H1 (cell line): ENCODE results near the gene GBE1. TPM values are rescaled to one million over a fixed set of nuclear protein-coding genes. Genes with fewer than 3 reads are reported as not detected.

Source experiments
- CTCF ChIA-PET: fragments of 300-600 bp; sonication (Branson Sonifier 250); formaldehyde crosslinking; loops from one replicate; lab custom pipeline; 2021; ENCODE audit not compliant: partially characterized antibody; lab: Charles Lee
- POLR2A ChIA-PET: fragments of 300-600 bp; sonication (Branson Sonifier 250); formaldehyde crosslinking; loops from one replicate; lab custom pipeline; 2021; ENCODE audit warnings: inconsistent platforms; ENCODE audit not compliant: partially characterized antibody; lab: Charles Lee
- DNase-seq, 2 experiments: peaks; one replicate each; pipeline versions ENCODE4 v3.0.0 to v3.0.0-alpha.2; 2010 to 2022; ENCODE audit warnings: low spot score in 2 of 2, low read depth in 1 of 2, mixed read lengths in 1 of 2
- FAIRE-seq: peaks from 2 replicates; lab custom pipeline; 2011; peaks lifted over from hg19 to GRCh38; lab: Jason Lieb, UNC
- H2AFZ ChIP-seq: 2 replicates; pipeline ENCODE4 v1.8.1; 2012; ENCODE audit warnings: low read length, inconsistent platforms
- H2AK5ac ChIP-seq: 2 replicates; pipeline ENCODE4 v1.6.1; 2013; ENCODE audit warnings: low read depth, low read length
- H2BK120ac ChIP-seq: replicated peaks from 2 replicates; pipeline ENCODE3; 2013; ENCODE audit warnings: low read depth, low read length, inconsistent platforms
- H2BK12ac ChIP-seq: 2 replicates; pipeline ENCODE4 v1.6.1; 2013; ENCODE audit warnings: low read depth, low read length
- H2BK15ac ChIP-seq: 2 replicates; pipeline ENCODE4 v1.6.1; 2013; ENCODE audit warnings: low read length
- H2BK20ac ChIP-seq: 2 replicates; pipeline ENCODE4 v1.6.1; 2013; ENCODE audit warnings: low read length
- H2BK5ac ChIP-seq: 2 replicates; pipeline ENCODE4 v1.6.1; 2013; ENCODE audit warnings: low read depth, low read length
- H3K14ac ChIP-seq: 2 replicates; pipeline ENCODE4 v1.6.1; 2013; ENCODE audit warnings: inconsistent platforms; ENCODE audit not compliant: insufficient read length
- H3K18ac ChIP-seq: 2 replicates; pipeline ENCODE4 v1.6.1; 2013; ENCODE audit warnings: low read length; ENCODE audit errors: extremely low read depth
- H3K23ac ChIP-seq: 2 replicates; pipeline ENCODE4 v1.6.1; 2013; ENCODE audit warnings: inconsistent platforms; ENCODE audit not compliant: insufficient read length
- H3K23me2 ChIP-seq: 2 replicates; pipeline ENCODE4 v1.6.1; 2013; ENCODE audit warnings: low read depth, low read length
- H3K27ac ChIP-seq: 2 replicates; pipeline ENCODE4 v1.6.1; 2011; ENCODE audit warnings: low read depth, low read length, inconsistent platforms
- H3K27me3 ChIP-seq, 4 experiments: replicated peaks in 1 of 4; 1 replicate in 1 of 4; 2 replicates in 3 of 4; pipeline versions ENCODE4 v1.6.1 to v1.8.1; 2011 to 2013; ENCODE audit warnings: low read length in 3 of 4, mild to moderate bottlenecking in 3 of 4, inconsistent platforms in 2 of 4, mixed read lengths in 2 of 4, moderate library complexity in 1 of 4; ENCODE audit not compliant: control insufficient read depth in 3 of 4, insufficient read depth in 3 of 4; ENCODE audit errors: extremely low read depth in 1 of 4
- H3K36me3 ChIP-seq, 4 experiments: 2 replicates each; pipeline versions ENCODE4 v1.6.1 to v1.8.1; 2011 to 2013; ENCODE audit warnings: mild to moderate bottlenecking in 4 of 4, low read length in 3 of 4, moderate library complexity in 2 of 4, control low read depth in 1 of 4, inconsistent platforms in 1 of 4; ENCODE audit not compliant: insufficient read depth in 4 of 4, control insufficient read depth in 2 of 4
- H3K4ac ChIP-seq: replicated peaks from 2 replicates; pipeline ENCODE3; 2013; ENCODE audit warnings: low read length, low read depth, mixed read lengths, inconsistent platforms; ENCODE audit not compliant: insufficient read length
- H3K4me1 ChIP-seq, 4 experiments: replicated peaks in 1 of 4; 1 replicate in 1 of 4; 2 replicates in 3 of 4; pipeline versions ENCODE4 v1.6.1 to v1.8.1; 2011 to 2013; ENCODE audit warnings: low read length in 3 of 4, inconsistent platforms in 2 of 4, mixed read lengths in 1 of 4; ENCODE audit not compliant: insufficient read depth in 4 of 4, control insufficient read depth in 3 of 4
- H3K4me2 ChIP-seq, 2 experiments: 2 replicates each; pipeline versions ENCODE4 v1.6.1 to v1.8.1; 2011 to 2013; ENCODE audit warnings: low read depth in 2 of 2, low read length in 2 of 2, control low read depth in 1 of 2, inconsistent platforms in 1 of 2, mild to moderate bottlenecking in 1 of 2; ENCODE audit not compliant: insufficient read depth in 1 of 2
- H3K4me3 ChIP-seq, 4 experiments: fragments of 200-600, 300-600 bp in 1 of 4; sonication (generic), shearing (Covaris generic), sonication (Bioruptor Twin) in 1 of 4; 2 replicates each; pipeline versions ENCODE4 v1.5.1 to v1.8.1; 2011 to 2016; ENCODE audit warnings: low read length in 4 of 4, low read depth in 3 of 4, control low read depth in 2 of 4, inconsistent platforms in 2 of 4, mild to moderate bottlenecking in 2 of 4, mixed read lengths in 1 of 4, moderate library complexity in 1 of 4; ENCODE audit not compliant: insufficient read depth in 2 of 4; ENCODE audit errors: extremely low read depth in 1 of 4
- H3K56ac ChIP-seq: replicated peaks from 2 replicates; pipeline ENCODE3; 2013; ENCODE audit warnings: low read depth, mild to moderate bottlenecking, mixed read lengths, low read length, inconsistent platforms; ENCODE audit not compliant: insufficient read length
- H3K79me1 ChIP-seq: 2 replicates; pipeline ENCODE4 v1.6.1; 2013; ENCODE audit warnings: low read depth, low read length, control low read depth
- H3K79me2 ChIP-seq, 2 experiments: 2 replicates each; pipeline versions ENCODE4 v1.6.1 to v1.8.1; 2012 to 2013; ENCODE audit warnings: low read length in 2 of 2, mild to moderate bottlenecking in 2 of 2, inconsistent platforms in 1 of 2; ENCODE audit not compliant: insufficient read depth in 2 of 2, control insufficient read depth in 1 of 2
- H3K9ac ChIP-seq, 4 experiments: replicated peaks in 1 of 4; 1 replicate in 1 of 4; 2 replicates in 3 of 4; pipeline versions ENCODE4 v1.6.1 to v1.8.1; 2011 to 2013; ENCODE audit warnings: low read depth in 3 of 4, low read length in 3 of 4, control low read depth in 2 of 4, mild to moderate bottlenecking in 2 of 4, moderate library complexity in 2 of 4, inconsistent platforms in 1 of 4; ENCODE audit errors: extremely low read depth in 1 of 4
- H3K9me3 ChIP-seq, 2 experiments: 2 replicates each; pipeline versions ENCODE4 v1.6.1 to v1.8.1; 2012 to 2013; ENCODE audit warnings: mild to moderate bottlenecking in 2 of 2, moderate library complexity in 2 of 2, control low read depth in 1 of 2, inconsistent platforms in 1 of 2, low read depth in 1 of 2, low read length in 1 of 2, mixed read lengths in 1 of 2; ENCODE audit not compliant: insufficient read depth in 2 of 2
- H4K20me1 ChIP-seq, 2 experiments: replicated peaks in 1 of 2; 2 replicates each; pipeline versions ENCODE3 to v1.8.1; 2011 to 2013; ENCODE audit warnings: inconsistent platforms in 2 of 2, low read length in 2 of 2, mild to moderate bottlenecking in 1 of 2; ENCODE audit not compliant: insufficient read depth in 2 of 2, control insufficient read depth in 1 of 2
- H4K5ac ChIP-seq: 2 replicates; pipeline ENCODE4 v1.6.1; 2013; ENCODE audit warnings: low read length, low read depth, mixed read lengths, inconsistent platforms; ENCODE audit not compliant: insufficient read length
- H4K8ac ChIP-seq: 2 replicates; pipeline ENCODE4 v1.8.0; 2013; ENCODE audit warnings: mild to moderate bottlenecking, moderate library complexity, low read length, inconsistent platforms; ENCODE audit not compliant: insufficient read depth; ENCODE audit errors: extremely low read depth
- H4K91ac ChIP-seq: replicated peaks from 2 replicates; pipeline ENCODE3; 2013; ENCODE audit warnings: low read length, mixed read lengths, inconsistent platforms; ENCODE audit not compliant: insufficient read length
- BRCA1 ChIP-seq: IDR thresholded peaks from 2 replicates; pipeline ENCODE4 v1.6.1; 2012; ENCODE audit warnings: low read depth, low read length, improper control_type of control experiment
- CHD1 ChIP-seq: IDR thresholded peaks from 2 replicates; pipeline ENCODE4 v1.6.1; 2012; ENCODE audit warnings: low read depth, low read length, improper control_type of control experiment
- EGR1 ChIP-seq: IDR thresholded peaks from 2 replicates; pipeline ENCODE4 v1.6.1; 2011; ENCODE audit warnings: low read depth, low read length, borderline replicate concordance
- HDAC2 ChIP-seq, 2 experiments: fragments of 300-600 bp in 1 of 2; sonication (generic) in 1 of 2; IDR thresholded peaks; 2 replicates each; pipeline ENCODE4 v1.6.1; 2011 to 2012; ENCODE audit warnings: low read depth in 2 of 2, low read length in 2 of 2, mild to moderate bottlenecking in 2 of 2, moderate library complexity in 2 of 2, borderline replicate concordance in 1 of 2, inconsistent platforms in 1 of 2
- MAFK ChIP-seq: IDR thresholded peaks from 2 replicates; pipeline ENCODE4 v1.6.1; 2012; ENCODE audit warnings: low read depth, mild to moderate bottlenecking, improper control_type of control experiment, low read length
- POLR2AphosphoS5 ChIP-seq: IDR thresholded peaks from 2 replicates; pipeline ENCODE4 v1.6.1; 2011; ENCODE audit warnings: low read depth, low read length
- RAD21 ChIP-seq, 2 experiments: IDR thresholded peaks in 1 of 2; conservative IDR thresholded peaks in 1 of 2; 2 replicates each; pipeline ENCODE4 v1.6.1; 2011; ENCODE audit warnings: low read depth in 2 of 2, low read length in 2 of 2, improper control_type of control experiment in 1 of 2, inconsistent platforms in 1 of 2, mild to moderate bottlenecking in 1 of 2, moderate library complexity in 1 of 2
- RXRA ChIP-seq: IDR thresholded peaks from 2 replicates; pipeline ENCODE4 v1.6.1; 2011; ENCODE audit warnings: low read depth, mild to moderate bottlenecking, low read length, moderate library complexity; ENCODE audit not compliant: insufficient read depth
- SIN3A ChIP-seq, 2 experiments: IDR thresholded peaks in 1 of 2; conservative IDR thresholded peaks in 1 of 2; 2 replicates each; pipeline ENCODE4 v1.6.1; 2011 to 2012; ENCODE audit warnings: low read length in 2 of 2, improper control_type of control experiment in 1 of 2, low read depth in 1 of 2, mild to moderate bottlenecking in 1 of 2
- SIRT6 ChIP-seq: IDR thresholded peaks from one replicate; pipeline ENCODE4 v1.7.1; 2012; ENCODE audit warnings: low read length, inconsistent platforms
- TAF7 ChIP-seq: optimal IDR thresholded peaks from 2 replicates; pipeline ENCODE3; 2011; ENCODE audit warnings: low read depth, mild to moderate bottlenecking, inconsistent platforms, low read length, moderate library complexity, borderline replicate concordance
- YY1 ChIP-seq: IDR thresholded peaks from 2 replicates; pipeline ENCODE4 v1.6.1; 2011; ENCODE audit warnings: low read depth, mild to moderate bottlenecking, low read length
- WGBS, 2 experiments: shearing (Covaris generic) in 1 of 2; methylation state at CpG; one replicate each; pipeline versions ENCODE4 v1.1.6 to v1.1.7; 2013 to 2015; ENCODE audit warnings: low lambda C conversion rate in 2 of 2, mixed read lengths in 2 of 2, inconsistent platforms in 1 of 2, low coverage in 1 of 2, missing lambda C conversion rate in 1 of 2; ENCODE audit not compliant: insufficient replicate concordance in 2 of 2, insufficient coverage in 1 of 2, insufficient read length in 1 of 2; ENCODE audit errors: extremely low coverage in 1 of 2, missing lambda C conversion rate in 1 of 2; 5-methylcytosine and 5-hydroxymethylcytosine counted together
- polyA plus RNA-seq, 7 experiments: library from polyadenylated mRNA; depleted of rRNA in 3 of 7; stranded (reverse) in 5 of 7; unstranded in 2 of 7; fragments of >200 nt in 5 of 7; fragments of 200-250 nt in 2 of 7; gene quantifications; 1 replicate in 5 of 7; 2 replicates in 1 of 7; 4 replicates in 1 of 7; pipeline versions ENCODE4 v1.2.1 to v1.2.3, GENCODE V29; 2011 to 2013; ENCODE audit warnings: missing spikeins in 2 of 7, mixed read lengths in 2 of 7
- total RNA-seq: library from RNA; stranded (reverse); fragmentation: NEBNext Ultra II Directional; extraction: Animal tissue kit (Norgen Biotek cat#: 25700); gene quantifications from 2 replicates; pipeline ENCODE4 v1.2.1, GENCODE V29; 2021

The GBE1 gene
- total and polyA plus RNA-seq, 2 of the 8 experiments (the other 6 are each of a cell fraction or from before 2014, with no cell fraction given): 3.3 to 7.3 TPM

- ChIA-PET POLR2A (no interaction called here), CTCF (no interaction called here)
- H2BK15ac ChIP-seq: no peak overlapping the region
- no peak overlapping the region for H3K56ac ChIP-seq
- no peaks in the 10 kb centered on the region for H3K36me3 ChIP-seq
- H3K27ac ChIP-seq: no peak overlapping the region
- FAIRE-seq (no peak), DNase-seq (no peak)
- H4K5ac ChIP-seq: no peak overlapping the region
- H2BK12ac ChIP-seq: no peak overlapping the region
- no peaks in the 10 kb centered on the region for H3K27me3 ChIP-seq
- no peak overlapping the region for H4K91ac ChIP-seq
- no peak overlapping the region for H2AK5ac ChIP-seq
- no peak overlapping the region for H2AFZ ChIP-seq
- no peaks in the 10 kb centered on the region for H3K4me1 ChIP-seq
- H3K9me3 ChIP-seq: no peaks in the 10 kb centered on the region
- H4K20me1 ChIP-seq: no peaks in the 10 kb centered on the region
- TF ChIP-seq YY1 (no peak), MAFK (no peak), SIRT6 (no peak), RXRA (no peak), HDAC2 (IDR thresholded peaks at IDR 0.05; ENCODE audit: borderline replicate concordance in 1 of 2, low read depth in 2 of 2, low read length in 2 of 2) (no peak), RAD21 (IDR thresholded peaks at IDR 0.05 in 1 of 2, conservative IDR thresholded peaks at IDR 0.05 in 1 of 2; ENCODE audit: low read depth in 2 of 2, low read length in 2 of 2) (no peak), SIN3A (conservative IDR thresholded peaks at IDR 0.05 in 1 of 2, IDR thresholded peaks at IDR 0.05 in 1 of 2; ENCODE audit: low read depth in 1 of 2, low read length in 2 of 2) (no peak), POLR2AphosphoS5 (no peak), BRCA1 (no peak), TAF7 (no peak), EGR1 (no peak), CHD1 (no peak)
- no peak overlapping the region for H2BK20ac ChIP-seq
- H2BK5ac ChIP-seq: no peak overlapping the region
- H3K18ac ChIP-seq: no peak overlapping the region
- no peaks in the 10 kb centered on the region for H3K79me2 ChIP-seq
- no peak overlapping the region for H3K4me3 ChIP-seq
- H3K4ac ChIP-seq: no peak overlapping the region
- H3K79me1 ChIP-seq: no peaks in the 10 kb centered on the region
- H2BK120ac ChIP-seq: no peak overlapping the region
- H3K4me2 ChIP-seq: no peak overlapping the region
- no peak overlapping the region for H3K14ac ChIP-seq
- no peak overlapping the region for H3K9ac ChIP-seq
- 95% methylated on average over 2 of the region's 2 CpGs; no CpG with 5 or more reads in 1 of the 2 experiments for WGBS, 2 experiments
- H3K23me2 ChIP-seq: no peaks in the 10 kb centered on the region
- no peak overlapping the region for H4K8ac ChIP-seq
- no peak overlapping the region for H3K23ac ChIP-seq
Measured at GRCh38 chr3:81513591-81513990, 247.9 kb downstream of the GBE1 start.
